ENCODE measurements around the gene PCBP1.

PCBP1 gene

DNA sequence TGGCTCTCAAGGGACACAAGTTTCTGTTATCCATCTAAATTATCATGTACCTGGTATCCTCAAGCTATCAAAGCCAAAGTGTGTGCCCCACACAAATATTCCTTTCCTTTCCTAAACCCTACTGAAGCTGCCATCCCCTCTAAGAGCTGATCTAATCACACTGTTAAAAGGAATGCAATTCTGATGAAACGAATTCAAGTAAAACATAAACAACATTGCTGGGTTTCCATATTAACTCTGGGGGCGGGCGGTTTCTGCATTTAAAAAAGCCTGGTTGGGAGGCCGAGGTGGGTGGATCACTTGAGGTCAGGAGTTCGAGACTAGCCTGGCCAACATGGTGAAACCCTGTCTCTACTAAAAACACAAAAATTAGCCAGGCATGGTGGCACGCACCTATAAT lies 41.9 kb upstream of the PCBP1 start:
- no peaks in the 10 kb centered on the region for H3K9me3 ChIP-seq (ENCODE audit: control insufficient read depth, insufficient read depth, low read length)
- no peaks in the 10 kb centered on the region for H3K9me2 ChIP-seq (replicated peaks; ENCODE audit: control insufficient read depth, low read length)
- H3K27me3 ChIP-seq (ENCODE audit: control insufficient read depth, low read length) = no peaks in the 10 kb centered on the region
- H3K4me3 ChIP-seq (ENCODE audit: low read length) = no peak overlapping the region
- no peak for TF ChIP-seq EZH2phosphoT487 (IDR thresholded peaks at IDR 0.05; ENCODE audit: borderline replicate concordance, low read length)
- TF ChIP-seq, protein P1, sequence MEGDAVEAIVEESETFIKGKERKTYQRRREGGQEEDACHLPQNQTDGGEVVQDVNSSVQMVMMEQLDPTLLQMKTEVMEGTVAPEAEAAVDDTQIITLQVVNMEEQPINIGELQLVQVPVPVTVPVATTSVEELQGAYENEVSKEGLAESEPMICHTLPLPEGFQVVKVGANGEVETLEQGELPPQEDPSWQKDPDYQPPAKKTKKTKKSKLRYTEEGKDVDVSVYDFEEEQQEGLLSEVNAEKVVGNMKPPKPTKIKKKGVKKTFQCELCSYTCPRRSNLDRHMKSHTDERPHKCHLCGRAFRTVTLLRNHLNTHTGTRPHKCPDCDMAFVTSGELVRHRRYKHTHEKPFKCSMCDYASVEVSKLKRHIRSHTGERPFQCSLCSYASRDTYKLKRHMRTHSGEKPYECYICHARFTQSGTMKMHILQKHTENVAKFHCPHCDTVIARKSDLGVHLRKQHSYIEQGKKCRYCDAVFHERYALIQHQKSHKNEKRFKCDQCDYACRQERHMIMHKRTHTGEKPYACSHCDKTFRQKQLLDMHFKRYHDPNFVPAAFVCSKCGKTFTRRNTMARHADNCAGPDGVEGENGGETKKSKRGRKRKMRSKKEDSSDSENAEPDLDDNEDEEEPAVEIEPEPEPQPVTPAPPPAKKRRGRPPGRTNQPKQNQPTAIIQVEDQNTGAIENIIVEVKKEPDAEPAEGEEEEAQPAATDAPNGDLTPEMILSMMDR (IDR thresholded peaks at IDR 0.05; ENCODE audit: low read depth, low read length, poor library complexity, severe bottlenecking) = no peak
- H3K4me2 ChIP-seq (ENCODE audit: low read length) = no peak overlapping the region
- no peak overlapping the region for H3K27ac ChIP-seq (ENCODE audit: low read depth, low read length)
- H3K36me3 ChIP-seq (ENCODE audit: control insufficient read depth, low read length) = peaks cover 9% of the 10 kb centered on the region; the same call in 1 of the 2 replicates
- H3F3A ChIP-seq (ENCODE audit: control insufficient read depth, insufficient read depth) = no peaks in the 10 kb centered on the region
- H4K20me1 ChIP-seq (ENCODE audit: control insufficient read depth, insufficient read depth, low read depth, low read length) = no peaks in the 10 kb centered on the region
- H3K4me1 ChIP-seq (ENCODE audit: control insufficient read depth, low read length) = no peaks in the 10 kb centered on the region
- H3K79me2 ChIP-seq (ENCODE audit: control insufficient read depth, low read length) = no peaks in the 10 kb centered on the region

DNA sequence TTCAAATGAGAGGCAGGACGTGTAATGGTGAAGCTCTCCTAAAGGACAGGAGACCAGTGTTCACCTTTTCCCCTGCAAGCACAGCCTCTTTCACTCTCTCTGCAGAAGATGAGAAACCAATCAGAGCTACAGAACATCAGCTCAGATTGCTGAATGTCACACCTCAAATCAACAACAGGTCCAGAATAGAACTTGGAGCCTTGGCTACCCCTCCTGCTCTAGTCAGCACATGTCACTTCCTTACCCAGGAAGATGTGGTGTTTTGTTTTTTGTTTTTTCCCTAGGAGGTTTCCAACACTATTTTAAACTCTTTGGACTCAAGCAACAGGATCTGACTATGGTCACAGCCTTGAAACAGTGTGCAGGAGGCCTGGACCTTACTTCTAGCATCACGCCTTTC lies 41.3 kb upstream of the PCBP1 start:
- Histone ChIP-seq H3K4me2 (ENCODE audit: low read length) (no peak overlapping the region), H3K4me1 (ENCODE audit: control insufficient read depth, low read length) (no peaks in the 10 kb centered on the region), H3K79me2 (ENCODE audit: control insufficient read depth, low read length) (no peaks in the 10 kb centered on the region), H3K9me2 (replicated peaks; ENCODE audit: control insufficient read depth, low read length) (no peaks in the 10 kb centered on the region), H3K27me3 (ENCODE audit: control insufficient read depth, low read length) (no peaks in the 10 kb centered on the region), H3F3A (ENCODE audit: control insufficient read depth, insufficient read depth) (no peaks in the 10 kb centered on the region), H3K27ac (ENCODE audit: low read depth, low read length) (no peak overlapping the region), H3K4me3 (ENCODE audit: low read length) (no peak overlapping the region), H3K9me3 (ENCODE audit: control insufficient read depth, insufficient read depth, low read length) (no peaks in the 10 kb centered on the region), H4K20me1 (ENCODE audit: control insufficient read depth, insufficient read depth, low read depth, low read length) (no peaks in the 10 kb centered on the region), H3K36me3 (ENCODE audit: control insufficient read depth, low read length) (peaks cover 10% of the 10 kb centered on the region; the same call in 1 of the 2 replicates)
- TF ChIP-seq, protein P1 (IDR thresholded peaks at IDR 0.05; ENCODE audit: low read depth, low read length, poor library complexity, severe bottlenecking) = no peak
- TF ChIP-seq EZH2phosphoT487 (IDR thresholded peaks at IDR 0.05; ENCODE audit: borderline replicate concordance, low read length) = no peak

DNA sequence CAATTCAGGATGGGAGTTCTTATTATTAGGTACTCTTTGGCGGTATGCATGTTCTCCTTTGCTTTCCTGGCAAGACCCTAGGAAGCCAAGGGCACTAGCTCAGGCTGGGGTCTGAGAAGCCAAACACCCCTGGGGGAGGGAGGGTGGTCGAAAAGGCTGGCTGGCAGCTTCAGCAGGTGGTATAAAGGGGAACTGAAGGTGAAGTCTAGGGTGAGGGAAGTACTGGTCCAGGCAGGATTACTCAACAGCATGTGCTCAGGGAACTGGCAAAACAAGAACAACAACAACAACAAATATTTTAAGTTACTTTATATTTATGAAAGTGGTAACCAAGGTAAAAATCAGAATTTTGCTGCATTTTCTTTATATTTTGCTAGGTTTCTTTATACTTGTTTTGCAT lies 40.7 kb upstream of the PCBP1 start:
- Histone ChIP-seq H3K4me1 (ENCODE audit: control insufficient read depth, low read length) (no peaks in the 10 kb centered on the region), H3K9me2 (replicated peaks; ENCODE audit: control insufficient read depth, low read length) (no peaks in the 10 kb centered on the region), H3K9me3 (ENCODE audit: control insufficient read depth, insufficient read depth, low read length) (no peaks in the 10 kb centered on the region), H3K4me3 (ENCODE audit: low read length) (no peak overlapping the region), H3K79me2 (ENCODE audit: control insufficient read depth, low read length) (no peaks in the 10 kb centered on the region), H3F3A (ENCODE audit: control insufficient read depth, insufficient read depth) (no peaks in the 10 kb centered on the region), H3K27me3 (ENCODE audit: control insufficient read depth, low read length) (no peaks in the 10 kb centered on the region), H4K20me1 (ENCODE audit: control insufficient read depth, insufficient read depth, low read depth, low read length) (no peaks in the 10 kb centered on the region), H3K4me2 (ENCODE audit: low read length) (no peak overlapping the region), H3K36me3 (ENCODE audit: control insufficient read depth, low read length) (peaks cover 13% of the 10 kb centered on the region; the same call in 1 of the 2 replicates), H3K27ac (ENCODE audit: low read depth, low read length) (no peak overlapping the region)
- TF ChIP-seq, protein P1 (IDR thresholded peaks at IDR 0.05; ENCODE audit: low read depth, low read length, poor library complexity, severe bottlenecking) = no peak
- TF ChIP-seq EZH2phosphoT487 (IDR thresholded peaks at IDR 0.05; ENCODE audit: borderline replicate concordance, low read length) = no peak

Data from DOHH2 (cell line).